HEK293 (cell line): ENCODE data around the gene CAMP.

Source experiments
- CTCF ChIA-PET: fragments of 350-600 bp; formaldehyde crosslinking; extraction: SDS; loops from one replicate; lab custom pipeline; 2021; ENCODE audit warnings: antibody characterized with exemption; lab: Yijun Ruan, JAX
- POLR2A ChIA-PET: fragments of 300-600 bp; formaldehyde crosslinking; extraction: SDS; loops from one replicate; lab custom pipeline; 2020; ENCODE audit warnings: antibody characterized with exemption, inconsistent platforms; lab: Yijun Ruan, JAX
- H3K27ac ChIP-seq: fragments of 200-500 bp; sonication (Bioruptor generic); 2 replicates; pipeline ENCODE4 v1.5.1; 2014; ENCODE audit warnings: low read depth, low read length, control low read depth, inconsistent platforms; ENCODE audit errors: extremely low read depth
- H3K36me3 ChIP-seq, 2 experiments: fragments of 200-500 bp in 1 of 2; sonication (Bioruptor generic) in 1 of 2; 1 replicate in 1 of 2; 2 replicates in 1 of 2; pipeline ENCODE4 v1.5.1; 2014 to 2017; ENCODE audit warnings: inconsistent platforms in 2 of 2, low read length in 2 of 2; ENCODE audit not compliant: control insufficient read depth in 2 of 2, insufficient read depth in 1 of 2
- H3K4me1 ChIP-seq: fragments of 200-500 bp; sonication (Bioruptor generic); 2 replicates; pipeline ENCODE4 v1.5.1; 2014; ENCODE audit warnings: mild to moderate bottlenecking, low read length, inconsistent platforms; ENCODE audit not compliant: control insufficient read depth, insufficient read depth
- H3K4me3 ChIP-seq: 2 replicates; pipeline ENCODE4 v1.5.1; 2011; ENCODE audit warnings: low read depth, mild to moderate bottlenecking, control low read depth, low read length, moderate library complexity
- H3K9me3 ChIP-seq: fragments of 200-500 bp; sonication (Bioruptor generic); 2 replicates; pipeline ENCODE4 v1.5.1; 2014; ENCODE audit warnings: low read depth, low read length, inconsistent platforms; ENCODE audit not compliant: control insufficient read depth, insufficient read depth
- BCL11A ChIP-seq: fragments of 450-650 bp; formaldehyde crosslinking; IDR thresholded peaks from 2 replicates; pipeline ENCODE4 v1.5.1; 2016; ENCODE audit warnings: low read depth, missing biosample characterization, missing genetic modification characterization
- GLIS2 ChIP-seq: fragments of 450-650 bp; formaldehyde crosslinking; IDR thresholded peaks from 2 replicates; pipeline ENCODE4 v1.5.1; 2016; ENCODE audit warnings: missing biosample characterization, missing genetic modification characterization
- HOXD13 ChIP-seq: sonication (generic); formaldehyde crosslinking; IDR thresholded peaks from 2 replicates; pipeline ENCODE4 v1.8.0; 2022; ENCODE audit warnings: missing genetic modification reagents, borderline replicate concordance
- KLF10 ChIP-seq: fragments of 450-650 bp; IDR thresholded peaks from 2 replicates; pipeline ENCODE4 v1.5.1; 2018; ENCODE audit warnings: missing biosample characterization, mild to moderate bottlenecking, missing genetic modification characterization
- REPIN1 ChIP-seq: fragments of 450-650 bp; formaldehyde crosslinking; IDR thresholded peaks from 2 replicates; pipeline ENCODE4 v1.5.1; 2017; ENCODE audit warnings: missing biosample characterization, missing genetic modification characterization, low read depth
- SP2 ChIP-seq: fragments of 450-650 bp; formaldehyde crosslinking; IDR thresholded peaks from 2 replicates; pipeline ENCODE4 v1.5.1; 2016; ENCODE audit warnings: missing biosample characterization, missing genetic modification characterization
- TCF7L2 ChIP-seq: IDR thresholded peaks from 2 replicates; pipeline ENCODE4 v1.6.1; 2011; ENCODE audit warnings: low read depth, mild to moderate bottlenecking, inconsistent platforms, low read length, moderate library complexity, borderline replicate concordance
- TSHZ1 ChIP-seq: fragments of 450-650 bp; formaldehyde crosslinking; IDR thresholded peaks from 2 replicates; pipeline ENCODE4 v1.5.1; 2016; ENCODE audit warnings: missing biosample characterization, missing genetic modification characterization, borderline replicate concordance
- ZBTB1 ChIP-seq: fragments of 450-650 bp; formaldehyde crosslinking; IDR thresholded peaks from 2 replicates; pipeline ENCODE4 v1.5.1; 2016; ENCODE audit warnings: missing biosample characterization, missing genetic modification characterization
- ZFHX2 ChIP-seq: fragments of 450-650 bp; formaldehyde crosslinking; conservative IDR thresholded peaks from 2 replicates; pipeline ENCODE4 v1.5.1; 2016; ENCODE audit warnings: missing biosample characterization, missing genetic modification characterization
- ZFP3 ChIP-seq: fragments of 450-650 bp; formaldehyde crosslinking; IDR thresholded peaks from 2 replicates; pipeline ENCODE4 v1.5.1; 2016; ENCODE audit warnings: low read depth, missing biosample characterization, missing genetic modification characterization
- ZNF10 ChIP-seq: fragments of 450-650 bp; formaldehyde crosslinking; IDR thresholded peaks from 2 replicates; pipeline ENCODE4 v1.5.1; 2017; ENCODE audit warnings: missing biosample characterization, missing genetic modification characterization
- ZNF157 ChIP-seq: fragments of 450-650 bp; formaldehyde crosslinking; IDR thresholded peaks from 2 replicates; pipeline ENCODE4 v1.5.1; 2016; ENCODE audit warnings: missing biosample characterization, missing genetic modification characterization
- ZNF169 ChIP-seq: fragments of 450-650 bp; formaldehyde crosslinking; IDR thresholded peaks from 2 replicates; pipeline ENCODE4 v1.5.1; 2016; ENCODE audit warnings: missing biosample characterization, missing genetic modification characterization
- ZNF184 ChIP-seq: fragments of 450-650 bp; IDR thresholded peaks from 2 replicates; pipeline ENCODE4 v1.5.1; 2018; ENCODE audit warnings: missing biosample characterization, mild to moderate bottlenecking, missing genetic modification characterization
- ZNF19 ChIP-seq: fragments of 450-650 bp; formaldehyde crosslinking; IDR thresholded peaks from 2 replicates; pipeline ENCODE4; 2016; ENCODE audit warnings: missing biosample characterization, missing genetic modification characterization, low read depth
- ZNF202 ChIP-seq: fragments of 450-650 bp; formaldehyde crosslinking; IDR thresholded peaks from 2 replicates; pipeline ENCODE4 v1.5.1; 2016; ENCODE audit warnings: missing biosample characterization, missing genetic modification characterization, borderline replicate concordance
- ZNF223 ChIP-seq: fragments of 450-650 bp; formaldehyde crosslinking; IDR thresholded peaks from 2 replicates; pipeline ENCODE4 v1.5.1; 2016; ENCODE audit warnings: missing biosample characterization, missing genetic modification characterization
- ZNF426 ChIP-seq: fragments of 450-650 bp; formaldehyde crosslinking; IDR thresholded peaks from 2 replicates; pipeline ENCODE4 v1.5.1; 2017; ENCODE audit warnings: missing biosample characterization, missing genetic modification characterization, mild to moderate bottlenecking, inconsistent platforms, moderate library complexity
- ZNF48 ChIP-seq: fragments of 450-650 bp; formaldehyde crosslinking; IDR thresholded peaks from 2 replicates; pipeline ENCODE4 v1.5.1; 2016; ENCODE audit warnings: missing biosample characterization, missing genetic modification characterization
- ZNF530 ChIP-seq: fragments of 450-650 bp; formaldehyde crosslinking; IDR thresholded peaks from 2 replicates; pipeline ENCODE4 v1.5.1; 2016; ENCODE audit warnings: low read depth, missing biosample characterization, missing genetic modification characterization
- ZNF544 ChIP-seq: fragments of 450-650 bp; formaldehyde crosslinking; IDR thresholded peaks from 2 replicates; pipeline ENCODE4 v1.5.0; 2017; ENCODE audit warnings: missing biosample characterization, missing genetic modification characterization
- ZNF596 ChIP-seq: fragments of 450-650 bp; IDR thresholded peaks from 2 replicates; pipeline ENCODE4 v1.5.0; 2018; ENCODE audit warnings: missing biosample characterization, mild to moderate bottlenecking, missing genetic modification characterization, moderate library complexity
- ZNF623 ChIP-seq: fragments of 450-650 bp; formaldehyde crosslinking; IDR thresholded peaks from 2 replicates; pipeline ENCODE4 v1.5.1; 2016; ENCODE audit warnings: missing biosample characterization, missing genetic modification characterization
- ZNF639 ChIP-seq: fragments of 450-650 bp; formaldehyde crosslinking; IDR thresholded peaks from 2 replicates; pipeline ENCODE4 v1.5.1; 2016; ENCODE audit warnings: missing biosample characterization, missing genetic modification characterization
- ZSCAN23 ChIP-seq: fragments of 450-650 bp; formaldehyde crosslinking; IDR thresholded peaks from 2 replicates; pipeline ENCODE4 v1.5.1; 2016; ENCODE audit warnings: missing biosample characterization, missing genetic modification characterization
- ZSCAN5A ChIP-seq: fragments of 450-650 bp; formaldehyde crosslinking; IDR thresholded peaks from 2 replicates; pipeline ENCODE4 v1.5.1; 2016; ENCODE audit warnings: missing biosample characterization, missing genetic modification characterization
- ZXDB ChIP-seq: fragments of 450-650 bp; formaldehyde crosslinking; IDR thresholded peaks from 2 replicates; pipeline ENCODE4 v1.5.1; 2016; ENCODE audit warnings: missing biosample characterization, missing genetic modification characterization

Gene CAMP

GRCh38 chr3:48180531-48181253 is 42.6 kb upstream of the CAMP start:
- CTCF ChIA-PET: no interaction called here
- TF ChIP-seq HOXD13 (CRISPR knock-in tag) (no peak), ZNF157 (tag by site-specific recombination) (no peak), KLF10 (tag by site-specific recombination) (no peak), REPIN1 (tag by site-specific recombination) (no peak), BCL11A (tag by site-specific recombination) (no peak), ZNF544 (tag by site-specific recombination) (no peak), SP2 (tag by site-specific recombination) (no peak), ZNF426 (tag by site-specific recombination) (no peak), ZNF48 (tag by site-specific recombination) (no peak), ZNF184 (tag by site-specific recombination) (no peak), ZNF202 (no peak), ZFP3 (tag by site-specific recombination) (no peak), ZNF223 (tag by site-specific recombination) (no peak), ZNF169 (tag by site-specific recombination) (no peak), ZSCAN5A (no peak), ZNF19 (tag by site-specific recombination) (no peak), GLIS2 (tag by site-specific recombination) (no peak)
- TF ChIP-seq, all 188 proteins: peak for 0
- POLR2A ChIA-PET: interaction anchor here (0.7 kb wide), 1 partner anchor 61 kb away, joined by 4 read pairs; no protein-coding TSS in a partner anchor
- Histone ChIP-seq H3K27ac (no peak overlapping the region), H3K4me1 (no peaks in the 10 kb centered on the region), H3K36me3 (peaks cover 39 to 99% of the 10 kb centered on the region in 2 experiments), H3K9me3 (no peaks in the 10 kb centered on the region), H3K4me3 (no peak overlapping the region)

GRCh38 chr3:48184299-48184698 is 39.0 kb upstream of the CAMP start:
- no peak overlapping the region for H3K27ac ChIP-seq
- no peaks in the 10 kb centered on the region for H3K9me3 ChIP-seq
- TF ChIP-seq ZXDB (tag by site-specific recombination) (no peak), ZNF596 (tag by site-specific recombination) (no peak), ZNF530 (tag by site-specific recombination) (no peak), TCF7L2 (no peak), ZNF10 (tag by site-specific recombination) (no peak)
- peaks cover 29 to 77% of the 10 kb centered on the region in 2 experiments for H3K36me3 ChIP-seq
- POLR2A ChIA-PET: interaction anchor here (0.6 kb wide), 1 partner anchor 349 kb away, joined by 4 read pairs; no protein-coding TSS in a partner anchor
- H3K4me3 ChIP-seq: no peak overlapping the region
- CTCF ChIA-PET: no interaction called here
- H3K4me1 ChIP-seq: no peaks in the 10 kb centered on the region

GRCh38 chr3:48185129-48185528 is 38.2 kb upstream of the CAMP start:
- Histone ChIP-seq H3K4me3 (no peak overlapping the region), H3K36me3 (peaks cover 25 to 69% of the 10 kb centered on the region in 2 experiments), H3K9me3 (no peaks in the 10 kb centered on the region), H3K27ac (no peak overlapping the region), H3K4me1 (no peaks in the 10 kb centered on the region)
- ChIA-PET CTCF (no interaction called here), POLR2A (no interaction called here)
- no peak for TF ChIP-seq ZBTB1 (tag by site-specific recombination)
- TF ChIP-seq ZSCAN23 (tag by site-specific recombination): no peak
- TF ChIP-seq ZFHX2: no peak
- no peak for TF ChIP-seq TSHZ1 (tag by site-specific recombination)
- no peak for TF ChIP-seq ZNF639 (tag by site-specific recombination)
- no peak for TF ChIP-seq ZNF544 (tag by site-specific recombination)
- no peak for TF ChIP-seq ZNF623 (tag by site-specific recombination)
- no peak for TF ChIP-seq ZNF596 (tag by site-specific recombination)
